GM11168 (cell line): ENCODE measurements around the gene SPTLC1.
"Not testable (repeated sequence)": the region's sequence is repeated elsewhere in the genome, so short reads cannot be mapped to it uniquely, and the experiment has no call there.

Source experiments
- in situ Hi-C: fragments of 300-500 bp; cut with MboI; formaldehyde crosslinking; loops from one replicate; pipeline ENCODE4 v1.12.0; 2022; ENCODE audit warnings: low sequenced_read_pairs; ENCODE audit not compliant: unreplicated experiment

Gene SPTLC1, protein sequence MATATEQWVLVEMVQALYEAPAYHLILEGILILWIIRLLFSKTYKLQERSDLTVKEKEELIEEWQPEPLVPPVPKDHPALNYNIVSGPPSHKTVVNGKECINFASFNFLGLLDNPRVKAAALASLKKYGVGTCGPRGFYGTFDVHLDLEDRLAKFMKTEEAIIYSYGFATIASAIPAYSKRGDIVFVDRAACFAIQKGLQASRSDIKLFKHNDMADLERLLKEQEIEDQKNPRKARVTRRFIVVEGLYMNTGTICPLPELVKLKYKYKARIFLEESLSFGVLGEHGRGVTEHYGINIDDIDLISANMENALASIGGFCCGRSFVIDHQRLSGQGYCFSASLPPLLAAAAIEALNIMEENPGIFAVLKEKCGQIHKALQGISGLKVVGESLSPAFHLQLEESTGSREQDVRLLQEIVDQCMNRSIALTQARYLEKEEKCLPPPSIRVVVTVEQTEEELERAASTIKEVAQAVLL

DNA sequence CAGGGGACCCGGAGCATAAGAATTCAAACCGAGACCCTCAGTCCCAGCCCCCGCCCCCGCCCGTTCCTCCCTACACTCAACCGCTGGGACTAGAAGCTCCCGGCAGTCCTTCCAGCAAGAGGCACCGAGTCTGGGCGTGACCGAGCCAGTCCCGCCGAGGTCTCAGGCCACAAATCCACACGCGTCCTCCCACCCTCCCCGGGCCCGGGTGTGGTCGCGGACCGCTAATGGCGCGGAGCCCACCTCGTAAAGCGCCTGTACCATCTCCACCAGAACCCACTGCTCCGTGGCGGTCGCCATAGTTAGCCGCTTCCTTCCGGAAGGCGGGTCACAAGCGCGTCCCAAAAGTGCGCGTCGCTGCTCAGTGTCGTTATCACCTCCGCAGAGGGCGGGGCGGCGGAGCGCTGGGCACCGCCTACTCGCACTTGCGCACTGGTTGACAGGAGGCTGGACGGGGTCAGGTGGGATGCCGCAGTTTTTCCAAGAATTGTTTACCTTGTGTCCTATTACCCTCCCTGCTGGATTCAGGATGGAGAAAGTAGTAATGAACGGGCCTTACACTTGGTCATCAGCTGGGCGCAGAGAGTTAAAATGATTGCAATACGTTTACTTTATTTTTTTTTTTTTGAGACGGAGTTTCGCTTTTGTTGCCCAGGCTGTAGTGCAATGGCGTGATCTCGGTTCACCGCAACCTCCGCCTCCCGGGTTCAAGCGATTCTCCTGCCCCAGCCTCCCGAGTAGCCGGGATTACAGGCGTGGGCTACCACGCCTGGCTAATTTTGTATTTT lies at the start of gene SPTLC1:
SPTLC1 (minus strand) TSS at position 343 of the 788 bp plus-strand sequence; CDS start at position 300, 43 bp downstream.
- in situ Hi-C loops, result no loop called here

DNA sequence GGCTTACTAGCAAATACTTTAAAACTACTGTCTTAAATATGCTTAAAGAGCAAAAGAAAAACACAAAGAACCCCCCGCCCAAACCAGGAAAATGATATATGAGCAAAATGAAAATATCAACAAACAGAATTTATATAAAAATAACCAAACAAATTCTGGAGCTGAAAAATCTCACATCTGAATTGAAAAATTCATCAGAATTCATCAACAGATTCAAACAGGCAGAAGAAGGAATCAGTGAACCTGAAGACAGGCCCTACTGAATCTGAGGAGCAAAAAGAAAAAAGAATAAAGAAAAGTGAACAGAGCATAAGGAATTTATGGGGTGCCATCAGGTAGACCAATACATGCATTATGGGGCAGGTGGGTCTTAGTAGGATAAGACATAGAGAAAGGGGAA lies 49.8 kb upstream of the SPTLC1 start:
- in situ Hi-C loops, result no loop called here

DNA sequence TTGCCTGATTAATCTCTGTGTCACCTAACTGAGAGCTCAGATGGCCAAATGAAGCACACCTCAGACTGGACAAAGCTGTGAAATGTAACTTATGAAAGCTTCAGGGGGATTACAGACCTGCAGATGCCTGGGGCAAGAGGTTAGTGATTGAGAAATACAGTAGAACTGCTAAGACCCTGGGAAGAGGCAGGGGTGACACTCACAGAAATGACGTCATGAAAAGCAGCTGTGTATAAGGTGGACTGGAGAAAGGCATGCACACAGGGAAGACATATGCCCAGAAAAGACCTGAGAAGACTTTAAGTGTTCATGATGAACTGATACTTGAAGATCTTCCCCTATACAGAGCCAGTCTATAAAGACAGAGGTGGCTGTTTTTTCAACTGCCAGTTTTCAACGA lies 49.3 kb upstream of the SPTLC1 start:
- in situ Hi-C loops, result no loop called here

DNA sequence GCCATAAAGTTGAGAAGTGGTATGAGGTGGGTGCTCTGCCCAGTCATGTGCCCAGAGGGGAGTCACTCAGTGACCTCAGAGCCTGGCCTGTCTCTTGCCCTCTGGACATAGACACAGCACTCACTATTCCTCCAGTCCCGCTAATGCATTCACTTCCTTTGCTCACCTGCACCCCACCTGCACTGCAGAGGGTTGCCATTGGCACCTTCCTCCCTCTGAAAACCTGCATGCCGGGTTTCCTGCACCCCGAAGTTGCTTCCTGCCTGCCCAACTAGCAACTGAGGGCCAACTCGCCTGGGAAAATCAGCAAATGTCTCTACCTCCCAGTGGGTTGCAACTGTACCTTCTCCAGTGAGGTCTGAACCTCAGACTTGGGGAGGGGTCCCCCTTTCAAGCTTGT lies 48.1 kb upstream of the SPTLC1 start:
- in situ Hi-C loops, result no loop called here

DNA sequence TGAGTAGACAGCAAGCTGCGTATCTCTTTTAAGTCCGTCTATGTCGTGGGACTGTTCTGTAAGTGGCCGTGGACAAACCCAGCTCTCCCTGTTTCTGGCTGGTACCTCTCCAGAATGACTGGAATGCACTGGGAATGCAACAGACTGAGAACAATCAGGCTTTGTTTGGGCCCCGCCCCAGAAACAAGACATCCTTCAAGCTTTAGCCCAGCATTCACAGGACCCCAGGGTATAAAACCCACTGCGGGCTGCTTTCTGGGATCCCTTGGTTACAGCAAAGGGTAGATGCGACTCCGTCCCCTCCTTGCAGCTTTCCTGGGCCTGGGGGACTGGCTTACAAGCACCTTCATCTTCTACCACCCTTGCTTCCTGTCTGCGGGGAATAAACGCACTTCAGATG lies 45.6 kb upstream of the SPTLC1 start:
- in situ Hi-C loops, result no loop called here

DNA sequence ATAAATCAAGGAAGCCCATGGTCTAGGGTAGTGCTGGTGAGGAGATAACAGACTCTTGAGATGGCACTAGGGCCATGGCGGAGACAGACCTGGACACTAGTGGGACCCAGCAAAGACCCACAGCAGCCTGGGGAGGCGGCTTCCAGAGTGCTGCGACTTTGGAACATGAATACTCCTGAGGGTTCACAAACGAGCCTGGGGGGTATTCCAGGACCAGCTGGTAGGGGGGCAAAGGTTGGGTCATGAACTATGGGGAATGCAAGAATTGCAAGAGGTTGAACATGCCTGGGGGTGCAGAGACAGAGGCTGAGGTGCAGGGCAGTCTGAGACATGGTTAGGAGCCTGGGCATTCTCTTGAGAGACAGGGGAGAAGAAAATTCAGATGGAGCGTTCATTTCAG lies 43.8 kb upstream of the SPTLC1 start:
- in situ Hi-C loops, result no loop called here

DNA sequence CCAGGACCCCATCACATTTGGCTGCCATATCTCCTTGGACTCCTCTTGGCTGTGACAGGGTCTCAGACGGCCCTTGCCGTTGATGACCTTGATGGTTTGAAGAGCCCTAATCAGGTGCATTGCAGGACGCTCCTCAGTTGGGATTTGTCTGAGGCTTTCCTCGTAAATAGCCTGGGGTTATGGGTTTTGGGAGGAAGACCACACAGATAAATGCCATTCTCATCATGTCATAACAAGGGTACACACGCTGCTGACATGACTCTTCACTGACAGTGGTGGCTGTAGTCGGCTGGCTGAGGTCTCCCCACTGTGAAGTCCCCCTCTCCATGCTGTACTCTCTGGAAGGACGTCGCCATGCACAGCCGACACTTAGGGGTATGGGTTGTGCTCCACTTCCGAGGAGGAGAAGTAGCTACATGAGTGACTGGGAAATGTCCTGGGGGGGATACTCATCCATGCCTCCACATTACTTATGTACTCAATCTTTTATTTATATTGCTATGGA lies 42.9 kb upstream of the SPTLC1 start:
- in situ Hi-C loops, result no loop called here

DNA sequence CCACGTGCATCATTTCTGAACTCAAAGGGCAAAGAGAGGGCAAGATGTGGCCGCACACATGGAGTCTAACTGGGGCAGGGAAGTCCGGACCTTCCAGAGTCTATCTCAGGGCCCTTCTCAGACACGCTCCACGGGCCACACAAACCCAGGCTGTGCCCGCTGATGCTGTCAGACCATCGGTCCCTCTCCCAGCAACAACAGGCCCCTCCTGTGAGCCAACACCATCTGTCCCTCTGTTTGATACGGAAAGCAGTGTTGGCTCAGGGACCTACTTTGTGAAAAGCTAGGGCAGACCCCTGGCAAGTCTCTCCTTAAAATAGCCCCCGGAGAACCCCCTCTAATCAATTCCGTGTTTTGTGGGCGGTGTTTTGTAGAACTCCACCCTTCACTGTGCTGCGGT lies 40.5 kb upstream of the SPTLC1 start:
- in situ Hi-C loops, result not testable (repeated sequence)

DNA sequence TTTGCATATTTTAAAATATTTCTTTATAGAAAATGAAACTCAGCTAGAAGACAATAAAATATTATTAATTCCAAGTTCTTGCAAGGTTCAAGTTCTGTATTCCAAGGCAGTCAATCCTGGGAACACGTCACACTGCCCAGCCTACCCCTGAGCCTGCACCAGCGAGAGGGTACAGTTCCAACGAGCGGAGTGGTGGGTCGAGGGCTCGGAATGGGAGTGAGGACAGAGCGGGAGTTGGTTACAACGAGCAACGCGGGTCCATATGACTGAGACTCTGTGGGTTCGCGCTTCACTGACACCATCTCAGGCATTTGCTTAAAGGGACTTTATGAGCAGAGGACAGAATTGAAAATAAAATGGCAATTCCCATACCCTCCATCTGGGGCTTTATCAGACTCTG lies 40.0 kb upstream of the SPTLC1 start:
- in situ Hi-C loops, result no loop called here

DNA sequence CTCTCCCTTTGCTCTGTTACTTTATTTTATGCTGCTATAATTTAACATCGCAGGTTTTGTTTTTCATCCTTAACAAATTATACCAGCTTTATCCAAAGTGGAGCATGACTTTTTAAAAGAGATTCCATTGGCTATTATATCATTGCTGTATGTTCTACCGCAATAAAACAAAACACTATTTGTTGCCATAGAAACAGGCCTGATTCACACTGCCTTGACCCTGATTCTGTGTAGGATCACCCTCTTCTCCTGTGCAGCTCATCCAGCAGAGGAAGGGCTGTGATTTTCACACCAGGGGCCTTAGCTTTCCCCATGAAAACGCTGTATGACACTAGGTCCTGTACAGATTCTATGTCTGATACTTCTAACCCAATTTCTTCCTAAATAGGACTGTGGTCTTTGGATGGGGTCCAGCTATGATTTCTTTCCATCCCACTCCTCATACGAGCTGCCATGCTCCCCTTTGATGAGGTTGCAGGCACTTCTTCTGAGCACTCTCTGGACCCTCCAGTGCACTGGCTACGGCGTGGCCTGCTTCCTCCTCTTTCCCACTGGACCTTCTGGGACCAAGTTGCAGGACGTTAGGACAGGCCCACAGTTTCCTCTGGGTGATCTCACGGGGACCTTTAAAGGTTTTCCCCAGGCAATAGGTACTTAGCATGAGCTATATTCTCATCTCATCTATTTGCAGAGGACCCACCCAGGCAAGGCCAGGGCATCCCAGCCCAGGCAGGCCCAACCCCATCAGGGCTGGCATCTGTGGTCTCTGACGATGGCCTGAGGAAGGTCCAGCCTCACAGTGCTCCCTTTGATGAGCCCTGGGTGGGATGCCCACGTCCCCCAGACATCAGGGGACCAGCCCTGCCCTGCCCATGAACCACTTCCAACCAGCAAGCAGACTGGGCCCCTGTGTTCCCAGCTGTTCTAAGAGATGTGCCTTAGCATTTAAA lies 38.5 kb upstream of the SPTLC1 start:
- in situ Hi-C loops, result not testable (repeated sequence)

DNA sequence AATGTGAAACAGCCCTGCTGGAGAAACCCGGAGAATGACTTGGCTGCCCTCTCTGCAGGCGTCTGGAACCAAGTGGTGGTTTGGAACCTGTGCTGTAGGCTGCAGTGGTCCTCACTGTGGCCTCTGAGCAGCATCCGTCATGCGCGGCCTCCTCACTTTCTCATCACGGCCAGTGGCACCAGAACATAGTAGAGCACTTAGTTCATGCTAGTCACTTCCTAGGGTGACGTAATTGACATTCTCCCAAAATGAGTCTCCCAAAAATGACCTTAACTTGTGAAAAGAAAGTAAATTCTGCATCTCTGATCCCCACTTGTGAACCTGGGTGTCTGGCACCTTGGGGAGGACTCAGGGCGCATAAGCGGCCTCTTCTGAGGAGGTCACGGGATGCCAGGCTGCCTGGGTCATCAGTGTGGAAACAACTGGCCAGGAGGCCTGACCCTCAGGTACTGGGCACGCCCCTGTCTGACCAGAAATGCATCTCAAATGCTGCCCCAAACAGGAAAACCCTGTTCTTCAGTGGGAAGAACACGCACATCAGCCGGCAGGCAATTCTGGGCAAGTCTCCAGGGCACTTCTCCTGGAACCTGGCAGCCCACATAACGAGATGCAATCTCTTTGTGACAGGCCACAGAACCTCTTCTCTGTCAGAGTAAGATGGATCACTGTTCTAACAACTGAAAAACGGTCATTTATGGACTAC lies 36.6 kb upstream of the SPTLC1 start:
- in situ Hi-C loops, result no loop called here

DNA sequence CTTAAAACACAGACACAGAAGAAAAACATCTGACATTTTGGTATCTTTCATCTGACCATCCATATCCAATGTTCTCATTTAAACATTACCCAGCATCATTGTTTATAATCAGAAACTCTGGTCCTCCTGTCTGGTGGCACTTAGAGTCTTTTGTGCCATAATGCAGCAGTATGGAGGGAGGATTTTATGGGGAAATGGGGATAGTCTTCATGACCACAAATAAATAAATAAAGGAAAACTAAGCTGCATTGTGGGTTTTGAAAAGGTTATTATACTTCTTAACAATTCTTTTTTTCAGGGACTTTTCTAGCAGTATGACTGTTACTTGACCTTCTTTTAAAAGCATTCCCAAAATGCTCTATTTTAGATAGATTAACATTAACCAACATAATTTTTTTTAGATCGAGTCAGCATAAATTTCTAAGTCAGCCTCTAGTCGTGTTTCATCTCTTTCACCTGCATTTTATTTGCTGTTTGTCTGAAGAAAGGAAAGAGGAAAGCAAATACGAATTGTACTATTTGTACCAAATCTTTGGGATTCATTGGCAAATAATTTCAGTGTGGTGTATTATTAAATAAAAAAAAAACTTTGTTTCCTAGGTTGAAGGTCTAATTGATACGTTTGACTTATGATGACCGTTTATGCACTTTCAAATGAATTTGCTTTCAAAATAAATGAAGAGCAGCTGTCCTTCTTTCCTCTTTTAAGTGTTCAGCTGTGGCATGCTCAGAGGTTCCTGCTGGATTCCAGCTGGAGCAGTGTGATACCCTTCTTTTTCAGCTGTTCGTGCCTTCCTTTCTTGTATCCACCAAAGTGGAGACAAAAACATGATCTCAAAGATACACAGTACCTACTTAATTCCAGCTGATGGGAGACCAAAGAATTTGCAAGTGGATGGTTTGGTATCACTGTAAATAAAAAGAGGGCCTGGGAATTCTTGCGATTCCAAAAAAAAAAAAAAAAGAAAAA lies 35.6 kb upstream of the SPTLC1 start:
- in situ Hi-C loops, result not testable (repeated sequence)

DNA sequence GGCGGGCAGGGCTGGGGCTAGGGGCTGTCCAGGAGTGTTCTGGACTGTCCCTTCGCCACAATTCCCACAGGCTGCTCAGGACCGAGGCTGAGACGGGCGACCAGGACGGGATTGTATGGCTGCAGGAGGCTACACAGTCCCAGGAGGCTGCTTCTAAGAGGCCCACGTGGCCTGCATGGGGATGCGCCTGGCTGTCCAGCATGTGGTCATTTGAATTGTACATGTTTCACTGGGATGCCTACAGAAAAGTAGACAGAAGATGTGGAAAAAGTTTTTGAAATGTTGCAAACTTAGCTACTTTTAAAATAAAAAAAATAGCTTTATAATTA lies 32.6 kb upstream of the SPTLC1 start:
- in situ Hi-C loops, result no loop called here

DNA sequence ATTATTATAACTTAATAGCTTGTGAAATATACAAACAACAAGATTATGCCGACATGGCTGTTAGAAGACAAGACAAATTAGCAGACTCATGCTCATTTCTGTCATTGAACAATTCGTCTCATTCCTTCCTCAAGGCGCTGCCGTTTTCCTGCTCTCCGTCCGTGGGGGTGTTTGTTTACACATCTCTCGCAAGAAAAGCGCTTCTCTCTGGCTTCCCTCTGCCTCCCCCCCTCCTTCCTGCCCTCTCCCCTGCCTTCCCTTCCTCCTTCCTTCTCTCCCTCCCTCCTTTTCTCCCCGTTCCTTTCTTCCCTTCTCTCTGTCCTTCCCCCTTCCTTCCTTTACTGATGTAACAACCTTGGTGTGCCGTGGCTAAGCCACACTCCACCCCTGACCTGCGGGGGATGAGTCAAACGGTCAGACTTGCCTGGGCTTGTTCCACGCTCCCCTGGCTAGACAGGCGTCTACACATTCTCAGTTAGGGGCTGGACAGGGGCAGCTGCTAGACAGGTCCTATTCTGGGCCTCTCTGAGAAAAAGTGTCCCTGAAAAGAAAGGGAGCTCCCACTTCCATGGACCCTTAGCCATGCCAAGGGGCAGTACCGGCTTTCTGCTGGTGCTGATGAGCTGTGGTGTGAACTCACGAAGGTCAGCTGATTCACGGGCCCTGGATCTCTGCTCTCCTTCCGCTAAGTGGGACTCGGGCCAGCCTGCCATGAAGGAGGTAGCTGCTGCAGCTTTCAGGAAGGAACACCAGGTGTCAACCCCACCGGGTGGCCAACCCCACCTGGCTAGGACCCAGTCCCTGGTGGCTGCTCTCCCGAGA lies 32.0 kb upstream of the SPTLC1 start:
- in situ Hi-C loops, result no loop called here

DNA sequence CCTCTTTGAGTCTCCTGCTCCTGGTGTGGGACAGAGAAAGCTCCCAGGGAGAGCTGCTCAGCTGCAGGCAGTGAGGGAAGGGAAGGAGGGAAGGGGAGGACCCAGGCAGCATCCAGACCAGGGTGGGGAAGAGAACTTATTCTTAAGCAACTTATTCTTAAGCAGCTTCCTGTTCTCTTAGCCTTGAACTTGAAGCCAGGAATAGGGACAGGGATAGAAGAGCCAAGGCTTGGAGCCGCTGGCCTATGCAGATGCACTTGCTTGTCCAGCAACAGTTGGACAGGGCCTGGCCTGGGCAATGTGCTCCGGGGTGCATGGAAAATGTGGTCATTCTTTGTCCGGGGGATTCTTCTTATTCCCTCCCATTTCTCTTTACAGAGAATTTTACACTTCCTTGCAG lies 31.4 kb upstream of the SPTLC1 start:
- in situ Hi-C loops, result no loop called here

DNA sequence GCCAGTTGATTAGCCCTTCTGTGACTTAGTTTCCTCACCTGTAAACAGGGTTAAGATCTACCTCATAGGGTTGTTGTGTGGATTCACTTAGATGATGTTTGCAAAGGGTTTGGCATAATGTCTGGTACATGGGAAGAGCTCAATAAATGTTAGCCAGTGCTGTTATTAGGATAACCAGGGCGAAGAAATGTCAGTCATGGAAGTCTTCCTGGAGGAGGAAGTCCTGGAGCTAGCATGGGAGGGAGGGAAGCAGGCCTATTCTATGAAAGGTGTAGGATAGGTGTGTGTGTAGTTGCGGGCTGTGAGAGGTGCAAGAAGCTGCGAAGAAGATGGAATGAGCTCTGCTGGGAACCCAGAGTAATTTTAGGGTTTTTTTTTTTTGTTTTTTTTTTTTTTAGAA lies 30.6 kb upstream of the SPTLC1 start:
- in situ Hi-C loops, result not testable (repeated sequence)

DNA sequence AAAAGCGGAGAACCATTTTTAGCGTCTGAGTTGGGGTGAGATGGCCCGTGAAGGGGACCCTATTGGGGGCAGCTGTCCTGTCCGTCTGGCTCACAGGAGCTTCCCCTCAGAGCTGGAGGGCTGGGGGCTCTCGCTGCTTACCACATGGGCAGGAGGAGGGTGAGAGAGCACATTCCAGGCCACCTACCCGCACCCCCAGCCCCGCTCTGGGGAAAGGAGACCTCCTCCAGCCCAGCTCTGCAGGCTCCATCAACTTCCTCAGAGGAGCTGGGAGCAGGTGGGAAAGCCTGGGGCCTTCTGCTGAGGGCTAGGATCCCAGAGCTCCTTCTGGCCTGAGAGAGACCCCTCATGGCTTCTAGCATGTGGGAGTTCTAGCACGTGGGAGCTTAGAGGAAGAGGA lies 27.1 kb upstream of the SPTLC1 start:
- in situ Hi-C loops, result no loop called here
